ENCODE results near the gene KIRREL2. TPM values are rescaled to one million over a fixed set of nuclear protein-coding genes. Genes with fewer than 3 reads are reported as not detected.
A peak's percentile ranks its signal among the peaks of the same experiment; 100 is the strongest.
"Not testable (repeated sequence)": the region's sequence is repeated elsewhere in the genome, so short reads cannot be mapped to it uniquely, and the experiment has no call there.

The KIRREL2 gene
- total and polyA plus RNA-seq, 9 donors, result 0.02 to 0.15 (median 0.08) TPM; not detected in 5

DNA sequence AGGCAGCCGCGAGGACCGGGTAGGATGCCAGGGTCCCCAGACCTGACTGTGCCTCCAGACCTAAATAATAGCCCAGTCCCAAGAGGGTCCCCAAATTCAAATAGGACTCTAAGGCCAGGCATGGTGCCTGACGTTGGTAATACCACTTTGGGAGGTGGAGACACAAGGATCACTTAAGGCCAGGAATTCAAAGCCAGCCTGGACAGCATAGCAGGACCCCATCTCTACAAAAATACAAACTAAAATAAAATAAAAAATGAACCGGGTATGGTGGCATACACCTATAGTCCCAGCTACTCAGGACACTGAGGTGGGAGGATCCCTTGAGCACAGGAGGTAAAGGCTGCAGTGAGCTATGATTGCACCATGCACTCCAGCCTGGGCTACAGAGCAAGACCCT lies 6.3 kb downstream of the KIRREL2 start:
- no peaks in the 10 kb centered on the region for H3K4me1 ChIP-seq (ENCODE audit: insufficient read depth)
- H3K27ac ChIP-seq, result no peak overlapping the region
- intact Hi-C loops (cut with DNase I), result no loop called here
- no peak overlapping the region for H3K4me3 ChIP-seq
- no peaks in the 10 kb centered on the region for H3K36me3 ChIP-seq
- H3K27me3 ChIP-seq, result no peaks in the 10 kb centered on the region
- TF ChIP-seq POLR2A (IDR thresholded peaks at IDR 0.05) (no peak), EP300 (IDR thresholded peaks at IDR 0.05) (no peak)
- TF ChIP-seq, protein P1, sequence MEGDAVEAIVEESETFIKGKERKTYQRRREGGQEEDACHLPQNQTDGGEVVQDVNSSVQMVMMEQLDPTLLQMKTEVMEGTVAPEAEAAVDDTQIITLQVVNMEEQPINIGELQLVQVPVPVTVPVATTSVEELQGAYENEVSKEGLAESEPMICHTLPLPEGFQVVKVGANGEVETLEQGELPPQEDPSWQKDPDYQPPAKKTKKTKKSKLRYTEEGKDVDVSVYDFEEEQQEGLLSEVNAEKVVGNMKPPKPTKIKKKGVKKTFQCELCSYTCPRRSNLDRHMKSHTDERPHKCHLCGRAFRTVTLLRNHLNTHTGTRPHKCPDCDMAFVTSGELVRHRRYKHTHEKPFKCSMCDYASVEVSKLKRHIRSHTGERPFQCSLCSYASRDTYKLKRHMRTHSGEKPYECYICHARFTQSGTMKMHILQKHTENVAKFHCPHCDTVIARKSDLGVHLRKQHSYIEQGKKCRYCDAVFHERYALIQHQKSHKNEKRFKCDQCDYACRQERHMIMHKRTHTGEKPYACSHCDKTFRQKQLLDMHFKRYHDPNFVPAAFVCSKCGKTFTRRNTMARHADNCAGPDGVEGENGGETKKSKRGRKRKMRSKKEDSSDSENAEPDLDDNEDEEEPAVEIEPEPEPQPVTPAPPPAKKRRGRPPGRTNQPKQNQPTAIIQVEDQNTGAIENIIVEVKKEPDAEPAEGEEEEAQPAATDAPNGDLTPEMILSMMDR (IDR thresholded peaks at IDR 0.05), result no peak
- no peaks in the 10 kb centered on the region for H3K9me3 ChIP-seq
- no peak for DNase-seq
- WGBS, 3 donors, result 79 to 90% (median 89%) methylated on average over 5 of the region's 5 CpGs

DNA sequence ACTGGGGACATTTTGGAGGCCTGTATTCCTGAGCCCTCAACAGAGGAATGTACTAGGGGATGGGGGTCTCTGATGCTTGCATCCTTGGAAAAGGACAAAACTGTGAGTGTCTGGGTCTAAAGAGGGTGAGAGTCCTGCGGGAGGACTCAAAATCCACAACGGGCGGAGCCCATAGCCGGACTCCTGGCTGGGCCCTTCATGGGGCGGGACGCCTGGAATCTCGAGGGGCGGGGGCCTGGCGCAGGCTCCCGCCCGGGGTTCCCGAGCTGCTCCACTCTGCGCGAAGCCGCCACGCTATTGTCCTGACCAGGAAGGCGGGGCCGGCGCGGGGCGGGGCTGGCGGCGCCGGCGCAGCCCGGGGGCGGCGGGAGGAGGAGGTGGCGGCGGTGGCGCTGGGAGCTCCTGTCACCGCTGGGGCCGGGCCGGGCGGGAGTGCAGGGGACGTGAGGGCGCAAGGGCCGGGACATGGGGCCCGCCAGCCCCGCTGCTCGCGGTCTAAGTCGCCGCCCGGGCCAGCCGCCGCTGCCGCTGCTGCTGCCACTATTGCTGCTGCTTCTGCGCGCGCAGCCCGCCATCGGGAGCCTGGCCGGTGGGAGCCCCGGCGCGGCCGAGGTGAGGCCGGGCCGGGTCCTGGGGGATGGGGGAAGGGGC lies 11.6 kb downstream of the KIRREL2 start, which contains the start of gene APLP1:
Gene APLP1, plus strand, starts transcription at position 403 of the 651 bp plus-strand sequence. Its CDS starts 63 bp downstream, at position 466.
- no peaks in the 10 kb centered on the region for H3K9me3 ChIP-seq
- peak; percentile 17 to 58 (median 45) for DNase-seq
- H3K27ac ChIP-seq, result no peak within 1 kb of the TSS
- intact Hi-C loops (cut with DNase I), result no loop called here
- H3K27me3 ChIP-seq, result no peaks in the 10 kb centered on the region
- peaks cover 8% of the 10 kb centered on the region for H3K4me1 ChIP-seq (ENCODE audit: insufficient read depth)
- 1 to 2% (median 1%) methylated on average over 47 to 60 of the region's 60 CpGs for WGBS, 3 donors
- H3K4me3 ChIP-seq, result peak within 1 kb of the TSS; percentile 7
- TF ChIP-seq, protein P1 (IDR thresholded peaks at IDR 0.05), result no peak
- TF ChIP-seq EP300 (IDR thresholded peaks at IDR 0.05) (no peak), POLR2A (IDR thresholded peaks at IDR 0.05) (no peak)
- H3K36me3 ChIP-seq, result no peaks in the 10 kb centered on the region

DNA sequence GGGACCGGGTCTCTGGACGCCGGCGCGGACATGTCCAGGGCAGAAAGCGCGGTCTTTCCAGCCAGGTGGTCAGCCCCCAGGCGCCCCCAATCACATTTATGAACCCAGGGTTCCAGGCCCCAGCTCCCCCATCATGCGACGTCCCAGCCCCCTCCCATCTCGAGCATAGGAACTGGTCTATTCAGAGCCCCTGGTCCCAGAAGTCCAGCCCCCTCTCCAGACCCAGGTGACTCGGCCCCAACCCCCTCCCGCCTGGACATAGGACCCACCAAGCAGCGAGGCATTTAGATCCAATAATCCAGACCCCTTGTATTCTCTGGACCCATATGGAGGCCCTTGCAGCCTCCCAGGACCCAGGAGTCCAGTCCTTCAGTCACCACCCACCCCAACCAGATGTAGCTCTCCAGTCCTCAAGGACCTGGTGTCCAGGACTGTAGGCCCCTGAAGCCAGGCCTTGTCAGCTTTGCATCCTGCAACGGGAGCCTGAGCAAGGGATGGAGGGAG lies 12.2 kb downstream of the KIRREL2 start:
- H3K4me3 ChIP-seq, result peak overlapping the region; percentile 7
- H3K4me1 ChIP-seq (ENCODE audit: insufficient read depth), result peaks cover 8% of the 10 kb centered on the region
- H3K27ac ChIP-seq, result no peak overlapping the region
- H3K27me3 ChIP-seq, result no peaks in the 10 kb centered on the region
- TF ChIP-seq, protein P1 (IDR thresholded peaks at IDR 0.05), result no peak
- TF ChIP-seq EP300 (IDR thresholded peaks at IDR 0.05) (no peak), POLR2A (IDR thresholded peaks at IDR 0.05) (no peak)
- no peaks in the 10 kb centered on the region for H3K9me3 ChIP-seq
- intact Hi-C loops (cut with DNase I), result no loop called here
- WGBS, 3 donors, result 0 to 2% (median 0%) methylated on average over 9 to 15 of the region's 15 CpGs
- no peak for DNase-seq
- no peaks in the 10 kb centered on the region for H3K36me3 ChIP-seq

DNA sequence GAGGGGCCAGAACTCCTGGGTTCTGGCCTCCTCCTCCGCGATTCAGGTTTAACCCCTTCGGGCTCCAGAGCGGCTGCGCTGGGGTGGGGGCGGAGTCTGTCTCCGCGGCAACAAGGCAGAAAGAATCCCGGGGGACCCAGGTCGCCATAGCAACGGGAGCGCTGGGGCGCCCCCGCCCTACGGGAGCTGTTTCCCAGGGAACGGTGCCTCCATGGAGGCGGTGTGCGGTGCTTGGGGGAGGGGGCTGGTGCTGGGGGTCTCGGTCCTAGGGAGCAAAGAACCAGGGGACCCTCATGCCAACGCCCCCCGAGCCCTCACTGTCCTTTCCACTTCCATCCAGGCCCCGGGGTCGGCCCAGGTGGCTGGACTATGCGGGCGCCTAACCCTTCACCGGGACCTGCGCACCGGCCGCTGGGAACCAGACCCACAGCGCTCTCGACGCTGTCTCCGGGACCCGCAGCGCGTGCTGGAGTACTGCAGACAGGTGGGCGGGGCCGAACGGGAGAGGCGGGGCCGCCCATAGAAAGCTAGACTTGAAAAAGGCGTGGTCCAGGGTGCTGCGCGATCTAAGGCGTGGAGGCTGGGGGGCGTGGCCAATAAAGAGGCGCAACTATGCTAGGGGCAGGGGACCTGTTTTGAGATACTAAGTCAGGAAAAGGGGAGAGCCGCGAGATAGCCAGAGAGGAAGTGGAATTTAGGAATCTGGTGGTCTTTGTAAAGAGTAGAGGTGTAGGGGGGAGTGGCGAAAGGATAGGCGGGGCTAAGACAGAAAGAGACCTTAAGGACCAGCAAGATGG lies 12.8 kb downstream of the KIRREL2 start:
- no peak overlapping the region for H3K4me3 ChIP-seq
- H3K9me3 ChIP-seq, result no peaks in the 10 kb centered on the region
- no peak for TF ChIP-seq POLR2A (IDR thresholded peaks at IDR 0.05)
- TF ChIP-seq, protein P1 (IDR thresholded peaks at IDR 0.05), result no peak
- TF ChIP-seq EP300 (IDR thresholded peaks at IDR 0.05), result no peak
- whole genome bisulfite sequencing, 3 donors, result 0 to 1% (median 1%) methylated on average over 39 to 51 of the region's 51 CpGs
- peaks cover 8% of the 10 kb centered on the region for H3K4me1 ChIP-seq (ENCODE audit: insufficient read depth)
- H3K27ac ChIP-seq, result no peak overlapping the region
- DNase-seq, result peak; percentile 21 to 61 (median 44)
- intact Hi-C loops (cut with DNase I), result no loop called here
- H3K27me3 ChIP-seq, result no peaks in the 10 kb centered on the region
- no peaks in the 10 kb centered on the region for H3K36me3 ChIP-seq

DNA sequence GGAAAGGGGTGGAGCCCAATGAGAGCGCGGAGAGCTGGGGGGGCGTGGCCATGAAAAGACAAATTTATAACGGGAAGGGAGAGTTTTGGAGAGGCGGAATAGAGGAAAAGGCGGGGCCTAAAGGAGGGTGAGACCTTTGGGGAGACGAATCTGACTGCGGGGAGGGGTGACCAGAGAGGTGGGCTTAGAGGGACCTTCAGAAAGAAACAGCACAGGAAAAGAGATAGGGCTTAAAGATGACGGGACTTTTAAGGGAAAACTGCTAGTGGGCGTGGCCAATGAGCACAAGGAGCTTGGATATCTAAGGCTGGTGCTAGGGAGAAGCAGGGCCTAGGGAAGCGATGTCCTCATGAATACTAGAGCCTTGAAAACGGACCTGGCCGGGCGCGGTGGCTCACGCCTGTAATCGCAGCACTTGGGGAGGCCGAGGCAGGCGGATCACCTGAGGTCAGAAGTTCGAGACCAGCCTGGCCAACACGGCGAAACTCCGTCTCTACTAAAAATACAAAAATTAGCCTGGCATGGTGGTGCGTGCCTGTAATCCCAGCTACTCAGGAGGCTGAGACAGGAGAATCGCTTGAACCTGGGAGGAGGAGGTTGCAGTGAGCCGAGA lies 13.5 kb downstream of the KIRREL2 start:
- H3K9me3 ChIP-seq; H3K27ac ChIP-seq; DNase-seq; H3K4me3 ChIP-seq; intact Hi-C loops (cut with DNase I); H3K36me3 ChIP-seq; H3K27me3 ChIP-seq; H3K4me1 ChIP-seq (ENCODE audit: insufficient read depth): not testable (repeated sequence)
- 38 to 48% (median 40%) methylated on average over 26 of the region's 26 CpGs for WGBS, 3 donors
